Keratinocyte (primary cell): Measurements from ENCODE around the gene JMJD1C. TPM values are rescaled to one million over a fixed set of nuclear protein-coding genes. Genes with fewer than 3 reads are reported as not detected.

ENCODE experiments used
- DNase-seq: peaks from one replicate; pipeline ENCODE4 v3.0.0-alpha.2; 2011; ENCODE audit warnings: low read depth, missing footprints, low spot score
- FAIRE-seq: peaks from 2 replicates; lab custom pipeline; 2011; peaks lifted over from hg19 to GRCh38; lab: Jason Lieb, UNC
- H2AFZ ChIP-seq: 2 replicates; pipeline ENCODE4 v1.6.0; 2012; ENCODE audit warnings: low read length, control low read depth, inconsistent platforms; ENCODE audit not compliant: control insufficient read depth
- H3K27ac ChIP-seq: 2 replicates; pipeline ENCODE4 v1.5.1; 2011; ENCODE audit warnings: low read length; ENCODE audit not compliant: control insufficient read depth, insufficient read depth
- H3K27me3 ChIP-seq: 3 replicates; pipeline ENCODE4 v1.6.0; 2011; ENCODE audit warnings: low read length; ENCODE audit not compliant: control insufficient read depth, insufficient read depth; ENCODE audit errors: extremely low read depth
- H3K36me3 ChIP-seq, 2 experiments: 2 replicates in 1 of 2; 3 replicates in 1 of 2; pipeline ENCODE4 v1.5.1; 2011; ENCODE audit warnings: low read length in 2 of 2, mild to moderate bottlenecking in 1 of 2; ENCODE audit not compliant: control insufficient read depth in 2 of 2, insufficient read depth in 2 of 2; ENCODE audit errors: extremely low read depth in 1 of 2
- H3K4me1 ChIP-seq: 3 replicates; pipeline ENCODE4 v1.5.1; 2011; ENCODE audit warnings: low read length; ENCODE audit not compliant: control insufficient read depth, insufficient read depth; ENCODE audit errors: extremely low read depth
- H3K4me2 ChIP-seq: 3 replicates; pipeline ENCODE4 v1.6.0; 2011; ENCODE audit warnings: low read depth, low read length; ENCODE audit not compliant: control insufficient read depth, insufficient read depth; ENCODE audit errors: extremely low read depth
- H3K4me3 ChIP-seq, 3 experiments: fragments of 200-600 bp in 1 of 3; sonication (generic) in 1 of 3; 2 replicates in 2 of 3; 3 replicates in 1 of 3; pipeline ENCODE4 v1.5.1; 2011 to 2016; ENCODE audit warnings: low read length in 3 of 3, mild to moderate bottlenecking in 3 of 3, control low read depth in 2 of 3, inconsistent platforms in 1 of 3, low read depth in 1 of 3, mixed read lengths in 1 of 3, mixed run types in 1 of 3, moderate library complexity in 1 of 3; ENCODE audit not compliant: control insufficient read depth in 2 of 3, insufficient read depth in 2 of 3; ENCODE audit errors: extremely low read depth in 1 of 3
- H3K79me2 ChIP-seq: 2 replicates; pipeline ENCODE4 v1.6.0; 2012; ENCODE audit warnings: low read length; ENCODE audit not compliant: control insufficient read depth, insufficient read depth
- H3K9ac ChIP-seq: 3 replicates; pipeline ENCODE4 v1.6.0; 2011; ENCODE audit warnings: low read length; ENCODE audit not compliant: control insufficient read depth, insufficient read depth; ENCODE audit errors: extremely low read depth
- H3K9me1 ChIP-seq: 3 replicates; pipeline ENCODE4 v1.6.0; 2011; ENCODE audit warnings: low read length; ENCODE audit not compliant: control insufficient read depth, insufficient read depth; ENCODE audit errors: extremely low read depth
- H3K9me3 ChIP-seq: 2 replicates; pipeline ENCODE4 v1.5.1; 2012; ENCODE audit warnings: low read depth, low read length; ENCODE audit not compliant: control insufficient read depth
- H4K20me1 ChIP-seq: 3 replicates; pipeline ENCODE4 v1.6.0; 2011; ENCODE audit warnings: low read length; ENCODE audit not compliant: control insufficient read depth, insufficient read depth; ENCODE audit errors: extremely low read depth
- EZH2 ChIP-seq: IDR thresholded peaks from one replicate; pipeline ENCODE4 v1.6.1; 2012; ENCODE audit warnings: inconsistent platforms, mild to moderate bottlenecking, low read length, moderate library complexity
- dilution Hi-C: fragments of 300-500 bp; cut with MboI; formaldehyde crosslinking; loops from one replicate; pipeline ENCODE4 v1.7.0; 2020; ENCODE audit warnings: low sequenced_read_pairs; ENCODE audit not compliant: extremely low pct_ligation_motif_present
- polyA plus RNA-seq, 5 experiments: library from polyadenylated mRNA; depleted of rRNA in 3 of 5; stranded (reverse) in 3 of 5; stranded (forward) in 1 of 5; unstranded in 1 of 5; fragments of >200 nt; gene quantifications; 1 replicate in 1 of 5; 2 replicates in 3 of 5; 3 replicates in 1 of 5; pipeline versions ENCODE4 v1.2.1 to v1.2.3, GENCODE V29; 2011 to 2012; ENCODE audit warnings: missing spikeins in 2 of 5, low read depth in 1 of 5, low replicate concordance in 1 of 5
- TF ChIP-seq, protein P1 (sequence below), 3 experiments: IDR thresholded peaks in 1 of 3; conservative IDR thresholded peaks in 1 of 3; optimal IDR thresholded peaks in 1 of 3; 2 replicates in 2 of 3; 3 replicates in 1 of 3; pipeline versions ENCODE3 to v1.5.1; 2011; ENCODE audit warnings: low read length in 3 of 3, mild to moderate bottlenecking in 3 of 3, moderate library complexity in 2 of 3, control low read depth in 1 of 3, inconsistent platforms in 1 of 3; ENCODE audit not compliant: insufficient read depth in 2 of 3; ENCODE audit errors: extremely low read depth in 1 of 3

Gene JMJD1C
- polyA plus RNA-seq, 1 donor (not counting 4 experiments of a cell fraction or from before 2014, with no cell fraction given): 38.2 TPM

DNA sequence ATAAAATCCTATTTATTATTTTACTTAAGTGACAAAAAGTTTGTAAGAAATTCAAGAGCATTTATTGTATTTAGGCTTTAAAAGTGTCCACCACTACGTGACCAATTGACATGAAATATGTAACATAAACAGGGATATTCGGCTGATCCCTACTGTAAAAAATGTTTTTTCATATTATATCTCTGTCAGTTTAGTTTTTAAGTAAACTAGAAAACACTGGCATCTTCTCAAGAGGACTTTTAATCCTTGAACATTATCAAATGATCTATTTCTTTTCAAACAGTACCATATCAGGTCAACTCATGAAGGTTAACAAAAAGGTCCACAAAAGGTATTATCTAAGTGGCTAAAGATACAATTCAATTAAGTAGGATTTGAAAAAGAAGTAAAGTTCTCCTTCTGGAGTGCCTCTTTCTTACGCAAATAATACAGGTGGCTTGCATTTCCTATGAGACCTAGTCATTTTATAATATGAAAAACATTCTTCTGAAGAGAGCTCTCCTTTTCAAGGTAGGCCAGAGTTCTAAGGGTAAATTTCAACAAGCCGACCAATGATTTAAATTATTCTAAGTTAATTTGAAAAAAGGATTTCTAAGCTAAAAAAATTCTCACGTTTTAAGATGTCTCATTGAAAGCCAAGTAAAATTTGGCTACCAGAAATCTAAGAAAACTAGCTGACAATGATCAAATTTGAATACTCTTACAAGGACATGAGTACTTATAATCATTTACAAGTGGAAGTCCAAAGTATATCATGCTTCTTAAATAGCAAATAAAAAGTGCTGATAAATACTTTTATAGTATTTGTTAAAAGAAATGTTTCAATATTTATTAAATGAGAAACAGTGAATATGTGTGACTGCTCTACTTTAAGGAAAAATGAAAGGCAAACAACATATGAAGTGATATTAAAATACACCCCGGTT, 199.1 kb downstream of the JMJD1C start:
- Histone ChIP-seq H3K9ac (peak overlapping the region; percentile 96), H3K27me3 (no peaks in the 10 kb centered on the region), H3K4me3 (peak overlapping the region; percentile 54 to 88 (median 83)), H3K9me3 (no peaks in the 10 kb centered on the region), H3K4me2 (peak overlapping the region; percentile 80), H2AFZ (no peak overlapping the region), H3K4me1 (peaks cover 5% of the 10 kb centered on the region), H3K36me3 (peaks cover 0 to under 1% of the 10 kb centered on the region in 2 experiments), H3K79me2 (peaks cover 76% of the 10 kb centered on the region), H4K20me1 (no peaks in the 10 kb centered on the region), H3K27ac (peak overlapping the region; percentile 97), H3K9me1 (no peaks in the 10 kb centered on the region)
- FAIRE-seq: no peak
- dilution Hi-C loops: no loop called here
- no peak for TF ChIP-seq EZH2
- TF ChIP-seq, protein P1, sequence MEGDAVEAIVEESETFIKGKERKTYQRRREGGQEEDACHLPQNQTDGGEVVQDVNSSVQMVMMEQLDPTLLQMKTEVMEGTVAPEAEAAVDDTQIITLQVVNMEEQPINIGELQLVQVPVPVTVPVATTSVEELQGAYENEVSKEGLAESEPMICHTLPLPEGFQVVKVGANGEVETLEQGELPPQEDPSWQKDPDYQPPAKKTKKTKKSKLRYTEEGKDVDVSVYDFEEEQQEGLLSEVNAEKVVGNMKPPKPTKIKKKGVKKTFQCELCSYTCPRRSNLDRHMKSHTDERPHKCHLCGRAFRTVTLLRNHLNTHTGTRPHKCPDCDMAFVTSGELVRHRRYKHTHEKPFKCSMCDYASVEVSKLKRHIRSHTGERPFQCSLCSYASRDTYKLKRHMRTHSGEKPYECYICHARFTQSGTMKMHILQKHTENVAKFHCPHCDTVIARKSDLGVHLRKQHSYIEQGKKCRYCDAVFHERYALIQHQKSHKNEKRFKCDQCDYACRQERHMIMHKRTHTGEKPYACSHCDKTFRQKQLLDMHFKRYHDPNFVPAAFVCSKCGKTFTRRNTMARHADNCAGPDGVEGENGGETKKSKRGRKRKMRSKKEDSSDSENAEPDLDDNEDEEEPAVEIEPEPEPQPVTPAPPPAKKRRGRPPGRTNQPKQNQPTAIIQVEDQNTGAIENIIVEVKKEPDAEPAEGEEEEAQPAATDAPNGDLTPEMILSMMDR (optimal IDR thresholded peaks at IDR 0.05 in 1 of 3, IDR thresholded peaks at IDR 0.05 in 1 of 3, conservative IDR thresholded peaks at IDR 0.05 in 1 of 3; ENCODE audit: extremely low read depth in 1 of 3, insufficient read depth in 2 of 3, low read length in 3 of 3): no peak
- no peak for DNase-seq

DNA sequence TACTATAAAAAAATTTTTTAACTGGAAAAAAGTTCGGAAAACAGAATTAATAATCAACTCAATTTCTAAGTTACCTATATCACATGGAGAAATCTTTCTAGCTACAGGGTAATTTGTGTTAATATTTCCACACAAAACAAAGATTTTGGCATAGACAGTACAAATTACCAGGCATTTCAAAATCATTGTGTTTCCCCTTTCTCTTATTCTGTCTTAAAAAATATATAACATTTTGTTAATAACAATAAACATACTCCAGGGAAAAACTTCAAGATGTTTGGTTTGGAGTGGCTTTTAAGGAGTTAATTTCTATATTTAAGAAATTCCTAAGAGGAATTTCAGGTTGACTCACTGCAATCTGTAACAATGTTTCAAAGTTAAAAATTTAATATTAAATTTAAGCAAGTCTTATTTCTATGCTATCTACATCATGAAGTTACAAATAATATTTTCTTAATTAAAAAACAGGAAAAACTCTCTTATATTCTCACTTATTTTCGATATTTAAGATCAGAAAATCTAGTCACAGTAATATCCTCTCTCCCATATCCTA, 200.0 kb downstream of the JMJD1C start:
- dilution Hi-C loops: no loop called here
- H2AFZ ChIP-seq: no peak overlapping the region
- H3K9ac ChIP-seq: peak overlapping the region; percentile 96
- H4K20me1 ChIP-seq: no peaks in the 10 kb centered on the region
- H3K4me2 ChIP-seq: peak overlapping the region; percentile 80
- peaks cover 3% of the 10 kb centered on the region for H3K4me1 ChIP-seq
- H3K27ac ChIP-seq: peak overlapping the region; percentile 97
- H3K27me3 ChIP-seq: no peaks in the 10 kb centered on the region
- H3K9me3 ChIP-seq: no peaks in the 10 kb centered on the region
- DNase-seq (no peak), FAIRE-seq (no peak)
- TF ChIP-seq EZH2: no peak
- TF ChIP-seq, protein P1 (optimal IDR thresholded peaks at IDR 0.05 in 1 of 3, IDR thresholded peaks at IDR 0.05 in 1 of 3, conservative IDR thresholded peaks at IDR 0.05 in 1 of 3; ENCODE audit: extremely low read depth in 1 of 3, insufficient read depth in 2 of 3, low read length in 3 of 3): no peak
- H3K9me1 ChIP-seq: peaks cover 1% of the 10 kb centered on the region
- peak overlapping the region; percentile 54 to 88 (median 83) for H3K4me3 ChIP-seq
- H3K36me3 ChIP-seq: peaks cover 2 to 4% of the 10 kb centered on the region in 2 experiments
- peaks cover 82% of the 10 kb centered on the region for H3K79me2 ChIP-seq
